Endothelial cell of umbilical vein (primary cell): Measurements from ENCODE around the gene POLR2E. TPM values are rescaled to one million over a fixed set of nuclear protein-coding genes. Genes with fewer than 3 reads are reported as not detected.
A peak's percentile ranks its signal among the peaks of the same experiment; 100 is the strongest.

Source experiments
- BruUV-seq: library from RNA; stranded (reverse); fragments of 400-500 nt; replicated peaks from 2 replicates; lab custom pipeline; 2021; lab: Mats Ljungman, UMichigan
- CTCF ChIA-PET: fragments of 300-600, 350-600 bp; sonication (Branson Sonifier 250); formaldehyde crosslinking; loops from one replicate; lab custom pipeline; 2021; ENCODE audit warnings: antibody characterized with exemption, inconsistent platforms; lab: Charles Lee
- POLR2A ChIA-PET: fragments of 300-600, 350-600 bp; sonication (Branson Sonifier 250); formaldehyde crosslinking; loops from one replicate; lab custom pipeline; 2021; ENCODE audit warnings: antibody characterized with exemption, inconsistent platforms; lab: Charles Lee
- DNase-seq: peaks from one replicate; pipeline ENCODE4 v3.0.0-alpha.2; 2011; ENCODE audit warnings: low read depth, low spot score
- FAIRE-seq: peaks from 2 replicates; lab custom pipeline; 2011; peaks lifted over from hg19 to GRCh38; lab: Jason Lieb, UNC
- H2AFZ ChIP-seq: 2 replicates; pipeline ENCODE4 v1.6.0; 2012; ENCODE audit warnings: low read depth, low read length, control low read depth, inconsistent platforms
- H3K27ac ChIP-seq: 2 replicates; pipeline ENCODE4 v1.5.1; 2011; ENCODE audit warnings: low read depth, mild to moderate bottlenecking, control low read depth, low read length, moderate library complexity; ENCODE audit not compliant: insufficient read depth
- H3K27me3 ChIP-seq, 2 experiments: 2 replicates each; pipeline versions ENCODE4 v1.6.0 to v1.6.1; 2011; ENCODE audit warnings: low read length in 2 of 2, mixed read lengths in 1 of 2; ENCODE audit not compliant: control insufficient read depth in 2 of 2, insufficient read depth in 2 of 2
- H3K36me3 ChIP-seq, 2 experiments: 2 replicates in 1 of 2; 3 replicates in 1 of 2; pipeline ENCODE4 v1.5.1; 2011; ENCODE audit warnings: low read length in 2 of 2, mild to moderate bottlenecking in 1 of 2, moderate library complexity in 1 of 2; ENCODE audit not compliant: control insufficient read depth in 2 of 2, insufficient read depth in 2 of 2; ENCODE audit errors: extremely low read depth in 1 of 2
- H3K4me1 ChIP-seq: 3 replicates; pipeline ENCODE4 v1.5.1; 2011; ENCODE audit warnings: mild to moderate bottlenecking, low read length; ENCODE audit not compliant: control insufficient read depth, insufficient read depth; ENCODE audit errors: extremely low read depth
- H3K4me2 ChIP-seq: 2 replicates; pipeline ENCODE4 v1.6.1; 2011; ENCODE audit warnings: low read length, control low read depth, mixed read lengths; ENCODE audit not compliant: insufficient read depth
- H3K4me3 ChIP-seq, 3 experiments: fragments of 200-600 bp in 1 of 3; sonication (generic), shearing (Covaris generic) in 1 of 3; replicated peaks in 1 of 3; 2 replicates each; pipeline ENCODE4 v1.5.1; 2011 to 2016; ENCODE audit warnings: control low read depth in 3 of 3, low read length in 3 of 3, mild to moderate bottlenecking in 2 of 3, inconsistent platforms in 1 of 3, low read depth in 1 of 3, moderate library complexity in 1 of 3; ENCODE audit not compliant: insufficient read depth in 1 of 3
- H3K79me2 ChIP-seq: 2 replicates; pipeline ENCODE4 v1.6.0; 2012; ENCODE audit warnings: low read length, inconsistent platforms; ENCODE audit not compliant: control insufficient read depth, insufficient read depth
- H3K9ac ChIP-seq: replicated peaks from 2 replicates; pipeline ENCODE3; 2011; ENCODE audit warnings: low read length, control low read depth; ENCODE audit not compliant: insufficient read depth; ENCODE audit errors: extremely low read depth
- H3K9me1 ChIP-seq: replicated peaks from 3 replicates; pipeline ENCODE4 v1.6.0; 2011; ENCODE audit warnings: mild to moderate bottlenecking, low read length; ENCODE audit not compliant: control insufficient read depth, insufficient read depth; ENCODE audit errors: extremely low read depth
- H3K9me3 ChIP-seq: replicated peaks from 2 replicates; pipeline ENCODE4 v1.5.1; 2012; ENCODE audit warnings: low read length, inconsistent platforms; ENCODE audit not compliant: control insufficient read depth, insufficient read depth
- H4K20me1 ChIP-seq: replicated peaks from 2 replicates; pipeline ENCODE3; 2011; ENCODE audit warnings: mild to moderate bottlenecking, low read length; ENCODE audit not compliant: control insufficient read depth, insufficient read depth; ENCODE audit errors: extremely low read depth
- EZH2 ChIP-seq: IDR thresholded peaks from 2 replicates; pipeline ENCODE4 v1.6.1; 2012; ENCODE audit warnings: borderline replicate concordance, low read depth, mild to moderate bottlenecking, moderate library complexity, low read length, inconsistent platforms; ENCODE audit not compliant: severe bottlenecking
- FOS ChIP-seq: IDR thresholded peaks from 2 replicates; pipeline ENCODE4 v1.6.1; 2011; ENCODE audit warnings: mild to moderate bottlenecking, low read length, moderate library complexity, borderline replicate concordance; ENCODE audit not compliant: insufficient read depth
- GATA2 ChIP-seq: IDR thresholded peaks from 2 replicates; pipeline ENCODE4 v1.7.0; 2011; ENCODE audit warnings: low read depth, mild to moderate bottlenecking, moderate library complexity, mixed read lengths, low read length; ENCODE audit not compliant: insufficient read length, insufficient read depth
- JUN ChIP-seq: IDR thresholded peaks from 2 replicates; pipeline ENCODE4 v1.6.1; 2011; ENCODE audit warnings: borderline replicate concordance, low read depth; ENCODE audit not compliant: insufficient read length, insufficient read depth
- MYC ChIP-seq: IDR thresholded peaks from one replicate; pipeline ENCODE4 v1.6.1; 2011; ENCODE audit warnings: mild to moderate bottlenecking, low read depth, low read length
- POLR2A ChIP-seq: IDR thresholded peaks from 2 replicates; pipeline ENCODE4 v1.6.1; 2012; ENCODE audit warnings: low read depth, mild to moderate bottlenecking, control low read depth, low read length
- POLR2AphosphoS5 ChIP-seq: IDR thresholded peaks from 2 replicates; pipeline ENCODE4 v1.6.1; 2012; ENCODE audit warnings: low read depth, mild to moderate bottlenecking, control low read depth, low read length, moderate library complexity; ENCODE audit not compliant: insufficient read depth
- dilution Hi-C: fragments of 300-500 bp; cut with MboI; formaldehyde crosslinking; loops from one replicate; pipeline ENCODE4 v1.15.0; 2019; ENCODE audit warnings: low sequenced_read_pairs; ENCODE audit not compliant: extremely low pct_ligation_motif_present
- intact Hi-C: fragments of 100-400 bp; cut with micrococcal nuclease; formaldehyde crosslinking; loops from one replicate; pipeline ENCODE4 v1.10.0; 2022
- polyA plus RNA-seq, 4 experiments: library from polyadenylated mRNA; depleted of rRNA in 3 of 4; stranded (reverse) in 3 of 4; unstranded in 1 of 4; fragments of >200 nt; gene quantifications; 2 replicates each; pipeline versions ENCODE4 v1.2.1 to v1.2.3, GENCODE V29; 2011 to 2012; ENCODE audit warnings: missing spikeins in 1 of 4
- total RNA-seq: library from RNA; stranded (reverse); gene quantifications from 2 replicates; pipeline ENCODE4 v1.2.3, GENCODE V29; 2021
- TF ChIP-seq, protein P1 (sequence below), 2 donors: IDR thresholded peaks; 1 replicate in 1 of 2; 2 replicates in 1 of 2; pipeline ENCODE4 v1.5.1; 2011; ENCODE audit warnings: low read length in 2 of 2, mild to moderate bottlenecking in 2 of 2, moderate library complexity in 2 of 2, control low read depth in 1 of 2, inconsistent platforms in 1 of 2, low read depth in 1 of 2; ENCODE audit not compliant: insufficient read depth in 1 of 2; ENCODE audit errors: extremely low read depth in 1 of 2
- TF ChIP-seq, protein P2 (sequence below): IDR thresholded peaks from 2 replicates; pipeline ENCODE4 v1.6.1; 2011; ENCODE audit not compliant: insufficient read depth, insufficient read length

The POLR2E gene
- total and polyA plus RNA-seq, 2 donors (not counting 3 experiments of a cell fraction or from before 2014, with no cell fraction given) = 272 to 344 TPM

GRCh38 chr19:1122972-1123363, 27.8 kb upstream of the POLR2E start:
- H3K36me3 ChIP-seq = peaks cover 23 to 60% of the 10 kb centered on the region in 2 experiments
- H2AFZ ChIP-seq = no peak overlapping the region
- CTCF ChIA-PET = interaction anchor here (2.2 kb wide), 1 partner anchor 10 kb away, joined by 15 read pairs; no protein-coding TSS in a partner anchor
- TF ChIP-seq, protein P1, sequence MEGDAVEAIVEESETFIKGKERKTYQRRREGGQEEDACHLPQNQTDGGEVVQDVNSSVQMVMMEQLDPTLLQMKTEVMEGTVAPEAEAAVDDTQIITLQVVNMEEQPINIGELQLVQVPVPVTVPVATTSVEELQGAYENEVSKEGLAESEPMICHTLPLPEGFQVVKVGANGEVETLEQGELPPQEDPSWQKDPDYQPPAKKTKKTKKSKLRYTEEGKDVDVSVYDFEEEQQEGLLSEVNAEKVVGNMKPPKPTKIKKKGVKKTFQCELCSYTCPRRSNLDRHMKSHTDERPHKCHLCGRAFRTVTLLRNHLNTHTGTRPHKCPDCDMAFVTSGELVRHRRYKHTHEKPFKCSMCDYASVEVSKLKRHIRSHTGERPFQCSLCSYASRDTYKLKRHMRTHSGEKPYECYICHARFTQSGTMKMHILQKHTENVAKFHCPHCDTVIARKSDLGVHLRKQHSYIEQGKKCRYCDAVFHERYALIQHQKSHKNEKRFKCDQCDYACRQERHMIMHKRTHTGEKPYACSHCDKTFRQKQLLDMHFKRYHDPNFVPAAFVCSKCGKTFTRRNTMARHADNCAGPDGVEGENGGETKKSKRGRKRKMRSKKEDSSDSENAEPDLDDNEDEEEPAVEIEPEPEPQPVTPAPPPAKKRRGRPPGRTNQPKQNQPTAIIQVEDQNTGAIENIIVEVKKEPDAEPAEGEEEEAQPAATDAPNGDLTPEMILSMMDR (IDR thresholded peaks at IDR 0.05; ENCODE audit: extremely low read depth in 1 of 2, insufficient read depth in 1 of 2, low read depth in 1 of 2, low read length in 2 of 2) = no peak
- POLR2A ChIA-PET = interaction anchor here (0.8 kb wide), 1 partner anchor 10 kb away, joined by 3 read pairs; no protein-coding TSS in a partner anchor
- no peak overlapping the region for H3K9ac ChIP-seq
- no peak overlapping the region for H3K27ac ChIP-seq
- FAIRE-seq = peak; percentile 79
- peaks cover 23% of the 10 kb centered on the region for H3K79me2 ChIP-seq
- no peaks in the 10 kb centered on the region for H3K9me1 ChIP-seq
- H3K4me1 ChIP-seq = peaks cover 15% of the 10 kb centered on the region
- peak; percentile 69 for DNase-seq
- dilution Hi-C loops = no loop called here
- no peaks in the 10 kb centered on the region for H3K9me3 ChIP-seq
- H4K20me1 ChIP-seq = no peaks in the 10 kb centered on the region
- no peak overlapping the region for H3K4me3 ChIP-seq
- BruUV-seq = no TSS peak
- no peaks in the 10 kb centered on the region for H3K27me3 ChIP-seq
- H3K4me2 ChIP-seq = no peak overlapping the region
- intact Hi-C loops = loop anchor here (1.0 to 2.0 kb wide), 2 partner anchors 10 to 52 kb away; partner anchors contain the start of gene SBNO2

DNA sequence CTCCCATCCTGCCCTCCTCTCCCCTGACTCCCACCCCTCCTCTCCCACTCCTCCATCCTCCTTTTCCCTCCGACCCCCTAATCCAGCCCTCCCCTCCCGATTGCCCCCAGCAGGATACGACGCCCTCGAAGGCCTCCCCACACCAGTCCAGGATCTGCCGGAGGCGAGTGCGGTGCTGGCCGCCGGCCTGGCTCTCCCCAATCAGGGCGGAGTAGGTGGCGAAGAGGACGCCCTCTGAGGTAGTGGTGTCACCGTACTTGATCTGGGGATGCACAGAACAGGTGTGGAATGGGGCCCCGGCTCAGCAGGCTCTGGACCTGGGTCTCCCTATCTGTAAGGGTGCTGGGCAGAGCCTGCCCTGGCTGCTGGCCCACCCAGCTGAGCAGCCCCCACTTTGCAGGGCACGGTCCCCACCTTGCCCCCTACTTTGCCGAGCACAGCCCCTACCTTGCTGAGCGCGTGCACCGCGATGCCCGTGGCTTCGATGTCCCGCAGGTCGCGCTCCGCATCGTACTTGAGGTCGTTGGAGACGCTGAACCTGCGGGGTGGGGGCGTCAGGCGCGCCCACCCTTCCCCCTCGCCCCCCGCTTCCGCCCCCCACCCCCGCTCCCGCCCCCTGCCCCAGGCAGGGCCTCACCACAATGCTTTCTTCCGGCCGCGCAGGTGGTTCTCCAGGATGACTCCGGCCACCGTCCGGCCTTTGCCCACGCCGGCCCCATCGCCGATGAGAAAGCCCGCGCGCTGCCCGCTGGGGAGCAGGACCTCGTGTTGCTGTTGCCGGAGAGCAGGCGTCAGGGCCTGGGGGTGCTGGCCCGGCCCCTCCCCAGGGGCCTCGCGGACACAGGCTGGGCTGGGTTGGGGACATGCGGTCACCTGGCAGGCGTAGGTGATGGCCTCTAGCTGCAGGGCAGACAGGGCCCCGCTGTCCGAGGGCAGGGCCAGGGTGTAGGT, 27.1 kb upstream of the POLR2E start:
- ChIA-PET CTCF (interaction anchor here (2.2 kb wide), 1 partner anchor 9 kb away, joined by 15 read pairs; no protein-coding TSS in a partner anchor), POLR2A (interaction anchor here (0.8 kb wide), 1 partner anchor 9 kb away, joined by 3 read pairs; no protein-coding TSS in a partner anchor)

More for the DNA sequence above, 27.1 kb upstream of the POLR2E start:
- no TSS peak for BruUV-seq
- Histone ChIP-seq H3K9me1 (no peaks in the 10 kb centered on the region), H4K20me1 (no peaks in the 10 kb centered on the region), H3K9ac (no peak overlapping the region), H3K36me3 (peaks cover 23 to 62% of the 10 kb centered on the region in 2 experiments), H2AFZ (no peak overlapping the region), H3K9me3 (no peaks in the 10 kb centered on the region), H3K4me3 (no peak overlapping the region), H3K79me2 (peaks cover 17% of the 10 kb centered on the region), H3K27ac (no peak overlapping the region), H3K4me2 (no peak overlapping the region), H3K4me1 (peaks cover 15% of the 10 kb centered on the region), H3K27me3 (no peaks in the 10 kb centered on the region)
- intact Hi-C loops (loop anchor here (2.0 kb wide), 1 partner anchor 53 kb away; the partner anchor contains the start of gene SBNO2), dilution Hi-C loops (no loop called here)
- TF ChIP-seq EZH2 (no peak), GATA2 (no peak), POLR2A (no peak), MYC (no peak), FOS (no peak), POLR2AphosphoS5 (no peak), JUN (no peak)
- TF ChIP-seq, protein P2, sequence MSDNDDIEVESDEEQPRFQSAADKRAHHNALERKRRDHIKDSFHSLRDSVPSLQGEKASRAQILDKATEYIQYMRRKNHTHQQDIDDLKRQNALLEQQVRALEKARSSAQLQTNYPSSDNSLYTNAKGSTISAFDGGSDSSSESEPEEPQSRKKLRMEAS = no peak
- TF ChIP-seq, protein P1 (IDR thresholded peaks at IDR 0.05; ENCODE audit: extremely low read depth in 1 of 2, insufficient read depth in 1 of 2, low read depth in 1 of 2, low read length in 2 of 2) = no peak
- DNase-seq = no peak
- no peak for FAIRE-seq
